Measurements from ENCODE around the gene KANK3. TPM values are rescaled to one million over a fixed set of nuclear protein-coding genes. Genes with fewer than 3 reads are reported as not detected.

Gene KANK3
- total RNA-seq, 4 donors from 2014 or later = 0.83 to 7.9 (median 4.3) TPM

Other genes starting within 250 kb of the KANK3 start
- under 1 TPM in 2 of 4 donors, not detected in 2; 0.05 to 0.17 TPM for gene FBN3, start 193.7 kb downstream of the KANK3 start, total RNA-seq
- gene CERS4, start 133.9 kb downstream of the KANK3 start, total RNA-seq = 100 to 1,000 TPM in 3 of 4 donors, 10 to 100 TPM in 1; 84.6 to 132 (median 118) TPM
- gene CD320, start 34.9 kb downstream of the KANK3 start, total RNA-seq = 10 to 100 TPM; 11.8 to 41.0 (median 22.3) TPM
- gene NDUFA7, start 21.9 kb downstream of the KANK3 start, total RNA-seq = 10 to 100 TPM; 23.3 to 38.7 (median 25.2) TPM
- 1,000 to 10,000 TPM in 1 of 4 donors, 100 to 1,000 TPM in 3; 464 to 1,363 (median 834) TPM for gene RPS28, start 21.8 kb downstream of the KANK3 start, total RNA-seq
- 10 to 100 TPM; 15.3 to 56.4 (median 19.1) TPM for gene ANGPTL4, start 20.9 kb upstream of the KANK3 start, total RNA-seq
- 100 to 1,000 TPM in 1 of 4 donors, 10 to 100 TPM in 3; 44.8 to 104 (median 57.8) TPM for gene RAB11B, start 47.1 kb upstream of the KANK3 start, total RNA-seq
- 10 to 100 TPM; 47.4 to 99.0 (median 90.8) TPM for gene MARCHF2, start 70.0 kb upstream of the KANK3 start, total RNA-seq
- gene HNRNPM, start 101.7 kb upstream of the KANK3 start, total RNA-seq = 100 to 1,000 TPM in 3 of 4 donors, 10 to 100 TPM in 1; 85.5 to 128 (median 121) TPM
- 1 to 10 TPM in 1 of 4 donors, under 1 TPM in 2, not detected in 1; 0.25 to 2.3 (median 0.34) TPM for gene PRAM1, start 159.4 kb upstream of the KANK3 start, total RNA-seq
- 10 to 100 TPM; 10.4 to 43.7 (median 18.0) TPM for gene ZNF414, start 170.9 kb upstream of the KANK3 start, total RNA-seq
- 10 to 100 TPM in 1 of 4 donors, 1 to 10 TPM in 3; 3.2 to 14.6 (median 3.3) TPM for gene MYO1F, start 234.2 kb upstream of the KANK3 start, total RNA-seq